Hindlimb muscle (tissue), 1 donor: ENCODE results near the gene NUF2. TPM values are rescaled to one million over a fixed set of nuclear protein-coding genes. Genes with fewer than 3 reads are reported as not detected.

ENCODE experiments used
- polyA plus RNA-seq: library from polyadenylated mRNA; unstranded; fragments of 120-200 nt; gene quantifications from one replicate; pipeline ENCODE4 v1.2.1, GENCODE V29; 2013; ENCODE audit not compliant: insufficient read length

Gene NUF2
- polyA plus RNA-seq, 1 donor = 7.7 TPM

Other genes with a start within 250 kb of the NUF2 start
- gene RGS5, start 119.0 kb upstream of the NUF2 start, polyA plus RNA-seq = 20.6 TPM